Progenitor cell of endocrine pancreas (in vitro differentiated cells): ENCODE results near the gene KLHDC7B. TPM values are rescaled to one million over a fixed set of nuclear protein-coding genes. Genes with fewer than 3 reads are reported as not detected.

Experiments used
- DNase-seq: peaks from one replicate; pipeline ENCODE4 v3.0.0; 2021; ENCODE audit warnings: low spot score; ENCODE audit not compliant: unreplicated experiment
- H3K27ac Mint-ChIP-seq: 2 replicates; pipeline ENCODE4 v1.8.0; 2021; ENCODE audit warnings: mild to moderate bottlenecking, moderate library complexity, mixed read lengths
- H3K27me3 Mint-ChIP-seq: 2 replicates; pipeline ENCODE4 v1.8.0; 2021; ENCODE audit warnings: mixed read lengths
- H3K36me3 Mint-ChIP-seq: 2 replicates; pipeline ENCODE4 v1.8.0; 2022; ENCODE audit warnings: mixed read lengths; ENCODE audit not compliant: insufficient read depth
- H3K4me1 Mint-ChIP-seq: 2 replicates; pipeline ENCODE4 v1.8.0; 2021; ENCODE audit warnings: low read depth, mixed read lengths
- H3K4me3 Mint-ChIP-seq: 2 replicates; pipeline ENCODE4 v1.8.0; 2021; ENCODE audit warnings: low read depth, mild to moderate bottlenecking, moderate library complexity, mixed read lengths
- H3K9me3 Mint-ChIP-seq: 2 replicates; pipeline ENCODE4 v1.8.0; 2021; ENCODE audit warnings: low read depth, mixed read lengths
- CTCF ChIP-seq: fragments of 200-600 bp; sonication (generic); IDR thresholded peaks from one replicate; pipeline ENCODE4 v1.5.0; 2021; ENCODE audit warnings: antibody characterized with exemption, mild to moderate bottlenecking; ENCODE audit not compliant: unreplicated experiment
- long read RNA-seq: library from polyadenylated mRNA; unstranded; transcript quantifications from one replicate; pipeline ENCODE4 v2.0.0, GENCODE V29; 2020
- total RNA-seq: library from RNA; stranded (reverse); gene quantifications from 2 replicates; pipeline ENCODE4 v1.2.1, GENCODE V29; 2021

Gene KLHDC7B
- total RNA-seq = not detected in 2 replicates
- long read RNA-seq = 0 reads

GRCh38 chr22:50545522-50546325 is at the start of gene KLHDC7B:
Gene KLHDC7B, plus strand, starts transcription at chr22:50545899. Its CDS starts 345 bp downstream, at chr22:50546244.
- H3K27me3 Mint-ChIP-seq = peaks cover 21% of the 10 kb centered on the region
- no peak for TF ChIP-seq CTCF
- no peaks in the 10 kb centered on the region for H3K36me3 Mint-ChIP-seq
- H3K9me3 Mint-ChIP-seq = no peaks in the 10 kb centered on the region
- H3K27ac Mint-ChIP-seq = no peak within 1 kb of the TSS
- H3K4me3 Mint-ChIP-seq = no peak within 1 kb of the TSS
- no peak for DNase-seq
- no peaks in the 10 kb centered on the region for H3K4me1 Mint-ChIP-seq

DNA sequence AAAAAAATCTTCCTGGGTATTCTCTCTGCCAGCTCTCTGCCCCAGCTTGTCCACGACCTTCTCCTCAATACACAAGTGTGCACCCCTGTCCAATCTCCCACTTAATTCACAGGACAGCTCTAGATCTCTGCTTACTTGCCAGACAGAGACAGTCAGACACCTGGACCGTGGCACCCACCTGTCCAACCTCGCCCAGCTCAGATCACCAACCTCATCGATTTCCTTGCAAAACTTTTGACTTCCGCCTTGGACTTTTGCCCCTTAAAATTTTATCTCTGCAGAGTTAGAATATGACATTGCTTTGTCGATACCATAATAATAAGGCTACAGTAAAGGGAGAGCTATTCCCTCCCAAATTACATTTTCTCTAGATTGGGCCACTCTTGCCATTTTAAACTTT is 48.6 kb upstream of the KLHDC7B start:
- TF ChIP-seq CTCF = no peak
- Mint-ChIP-seq H3K27me3 (peaks cover 7% of the 10 kb centered on the region), H3K36me3 (no peaks in the 10 kb centered on the region), H3K27ac (no peak overlapping the region), H3K9me3 (no peaks in the 10 kb centered on the region), H3K4me3 (no peak overlapping the region), H3K4me1 (no peaks in the 10 kb centered on the region)
- no peak for DNase-seq

DNA sequence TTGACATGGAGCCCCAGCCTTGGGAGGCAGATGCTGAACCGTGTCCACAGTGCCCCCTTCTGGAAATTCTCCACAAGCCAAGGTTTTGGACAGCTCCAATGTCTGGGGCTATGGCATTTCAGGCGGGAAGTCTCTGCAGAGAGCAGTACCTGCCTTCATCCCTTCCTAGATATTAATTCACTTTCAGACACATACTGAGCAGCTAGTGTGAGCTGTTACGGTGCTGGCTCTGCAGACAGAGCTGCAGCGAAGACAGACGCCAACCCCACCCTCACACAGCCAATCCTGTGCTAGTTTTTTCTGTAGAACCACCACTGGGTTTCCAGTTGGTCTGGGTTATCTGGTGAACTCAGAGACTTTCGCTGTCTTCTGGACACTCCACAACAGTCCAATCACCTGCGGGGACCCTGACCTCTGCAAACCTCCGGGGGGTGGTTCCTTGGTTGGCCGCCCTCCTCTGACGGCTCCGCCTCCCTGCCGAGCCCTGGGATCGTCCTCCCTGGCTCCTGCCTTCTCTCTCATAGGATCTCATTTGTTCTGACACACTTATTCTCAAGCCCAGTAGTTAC is 47.3 kb upstream of the KLHDC7B start:
- Mint-ChIP-seq H3K36me3 (no peaks in the 10 kb centered on the region), H3K9me3 (no peaks in the 10 kb centered on the region), H3K27ac (no peak overlapping the region), H3K4me1 (no peaks in the 10 kb centered on the region), H3K4me3 (no peak overlapping the region), H3K27me3 (peaks cover 7% of the 10 kb centered on the region)
- DNase-seq = no peak
- peak; percentile 65 for TF ChIP-seq CTCF

DNA sequence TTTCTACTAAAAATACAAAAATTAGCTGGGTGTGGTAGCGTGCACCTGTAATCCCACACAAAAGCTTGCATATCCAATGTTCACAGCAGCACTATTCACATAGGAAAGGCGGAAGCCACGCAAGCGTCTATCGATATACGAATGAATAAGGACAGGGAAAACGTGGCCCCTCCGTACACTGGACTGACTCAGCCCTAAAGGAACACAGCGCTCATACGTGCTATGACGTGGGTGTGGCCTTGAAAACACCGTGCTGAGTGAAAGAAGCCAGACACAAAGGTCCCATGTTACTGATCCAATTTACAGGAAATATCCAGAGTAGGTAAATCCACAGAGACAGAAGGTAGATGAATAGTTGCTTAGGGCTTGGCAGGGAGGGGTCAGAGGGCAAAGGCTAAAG is 45.2 kb upstream of the KLHDC7B start:
- H3K9me3 Mint-ChIP-seq = no peaks in the 10 kb centered on the region
- no peak overlapping the region for H3K27ac Mint-ChIP-seq
- DNase-seq = no peak
- H3K27me3 Mint-ChIP-seq = peaks cover 7% of the 10 kb centered on the region
- H3K4me1 Mint-ChIP-seq = no peaks in the 10 kb centered on the region
- TF ChIP-seq CTCF = no peak
- H3K36me3 Mint-ChIP-seq = no peaks in the 10 kb centered on the region
- H3K4me3 Mint-ChIP-seq = no peak overlapping the region

- Mint-ChIP-seq H3K27ac (no peak overlapping the region), H3K36me3 (no peaks in the 10 kb centered on the region), H3K4me3 (no peak overlapping the region), H3K27me3 (peaks cover 1% of the 10 kb centered on the region), H3K9me3 (no peaks in the 10 kb centered on the region), H3K4me1 (peaks cover 1% of the 10 kb centered on the region)
- no peak for DNase-seq
- no peak for TF ChIP-seq CTCF
Measured at GRCh38 chr22:50502096-50502495, 43.6 kb upstream of the KLHDC7B start.
